ENCODE data around the gene EXOC4. TPM values are rescaled to one million over a fixed set of nuclear protein-coding genes. Genes with fewer than 3 reads are reported as not detected.
"Not testable (repeated sequence)": the region's sequence is repeated elsewhere in the genome, so short reads cannot be mapped to it uniquely, and the experiment has no call there.

Gene EXOC4
- total and polyA plus RNA-seq, 2 of the 13 experiments (the other 11 are each of a cell fraction or from before 2014, with no cell fraction given), result 22.5 to 39.0 TPM

DNA sequence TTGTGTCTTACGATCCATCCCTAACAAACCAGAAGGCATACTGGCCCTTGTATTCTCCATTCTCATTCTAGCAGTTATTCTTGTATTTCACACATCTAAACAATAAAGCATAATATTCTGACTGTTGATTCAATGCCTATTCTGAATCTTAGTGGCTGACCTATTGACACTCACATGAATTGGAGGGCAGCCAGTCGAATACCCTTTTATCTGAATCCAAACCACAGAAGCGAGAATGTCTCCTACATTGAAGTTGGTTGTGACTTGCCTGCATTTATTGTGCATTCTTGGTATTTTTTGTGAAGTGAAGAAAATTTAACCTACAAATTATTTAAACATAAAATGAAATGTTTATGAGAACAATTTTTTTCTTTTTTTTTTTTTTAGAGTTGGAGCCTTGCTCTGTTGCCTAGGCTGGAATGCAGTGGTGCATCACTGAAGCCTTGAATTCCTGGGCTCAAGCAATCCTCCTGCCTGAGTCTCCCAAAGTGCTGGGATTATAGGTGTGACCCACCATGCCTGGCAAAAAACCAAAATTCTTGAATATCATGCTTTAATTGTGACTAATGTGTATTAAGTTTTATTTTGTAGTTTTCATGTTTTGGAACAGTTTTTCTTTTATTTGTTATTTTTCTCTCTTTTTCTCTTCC is 22.7 kb downstream of the EXOC4 start:
- no TSS peak for BruUV-seq (replicated peaks)
- H3K79me2 ChIP-seq (ENCODE audit: insufficient read depth, low read length), result no peaks in the 10 kb centered on the region
- CTCF ChIA-PET (ENCODE audit: low intra/inter-chr PET ratio, low total read pairs), result no interaction called here
- no peak overlapping the region for H3K4me2 ChIP-seq (ENCODE audit: low read depth, low read length)
- H3K4me1 ChIP-seq (ENCODE audit: insufficient read depth, low read length), result no peaks in the 10 kb centered on the region
- no peaks in the 10 kb centered on the region for H3K27me3 ChIP-seq (ENCODE audit: control insufficient read depth in 1 of 2, insufficient read depth in 2 of 2, low read length in 2 of 2)
- POLR2A ChIA-PET, result no interaction called here
- FAIRE-seq (no peak), DNase-seq (ENCODE audit: low spot score) (no peak), ATAC-seq (no peak)
- no peak overlapping the region for H2AFZ ChIP-seq (ENCODE audit: low read length)
- H3K9me3 ChIP-seq (ENCODE audit: low read length), result no peaks in the 10 kb centered on the region
- WGBS (ENCODE audit: low lambda C conversion rate), result 99% methylated on average over 3 of the region's 3 CpGs
- H3K36me3 ChIP-seq (replicated peaks in 1 of 2; ENCODE audit: control insufficient read depth in 1 of 2, insufficient read depth in 2 of 2, low read length in 2 of 2), result peaks cover 7 to 14% of the 10 kb centered on the region in 2 experiments
- TF ChIP-seq, protein P1, sequence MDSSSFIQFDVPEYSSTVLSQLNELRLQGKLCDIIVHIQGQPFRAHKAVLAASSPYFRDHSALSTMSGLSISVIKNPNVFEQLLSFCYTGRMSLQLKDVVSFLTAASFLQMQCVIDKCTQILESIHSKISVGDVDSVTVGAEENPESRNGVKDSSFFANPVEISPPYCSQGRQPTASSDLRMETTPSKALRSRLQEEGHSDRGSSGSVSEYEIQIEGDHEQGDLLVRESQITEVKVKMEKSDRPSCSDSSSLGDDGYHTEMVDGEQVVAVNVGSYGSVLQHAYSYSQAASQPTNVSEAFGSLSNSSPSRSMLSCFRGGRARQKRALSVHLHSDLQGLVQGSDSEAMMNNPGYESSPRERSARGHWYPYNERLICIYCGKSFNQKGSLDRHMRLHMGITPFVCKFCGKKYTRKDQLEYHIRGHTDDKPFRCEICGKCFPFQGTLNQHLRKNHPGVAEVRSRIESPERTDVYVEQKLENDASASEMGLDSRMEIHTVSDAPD (CRISPR knock-in tag; IDR thresholded peaks at IDR 0.05), result no peak
- no peak for TF ChIP-seq ZNF766 (CRISPR knock-in tag; IDR thresholded peaks at IDR 0.05; ENCODE audit: borderline replicate concordance)
- TF ChIP-seq MYC (CRISPR knock-in tag; IDR thresholded peaks at IDR 0.05; ENCODE audit: borderline replicate concordance), result no peak
- no peak for TF ChIP-seq ZNF224 (CRISPR knock-in tag; IDR thresholded peaks at IDR 0.05)
- no peak for TF ChIP-seq CBX1 (IDR thresholded peaks at IDR 0.05; ENCODE audit: low read depth)
- TF ChIP-seq ISL2 (CRISPR knock-in tag; IDR thresholded peaks at IDR 0.05), result no peak
- no peak for TF ChIP-seq TBL1XR1 (IDR thresholded peaks at IDR 0.05; ENCODE audit: borderline replicate concordance, low read length, partially characterized antibody)
- no peak for TF ChIP-seq HOXA3 (CRISPR knock-in tag; IDR thresholded peaks at IDR 0.05)
- no peak for TF ChIP-seq HMG20A (CRISPR knock-in tag; IDR thresholded peaks at IDR 0.05; ENCODE audit: borderline replicate concordance)
- H3K9ac ChIP-seq (ENCODE audit: insufficient read depth, low read depth, low read length), result no peak overlapping the region
- H3K4me3 ChIP-seq (replicated peaks in 1 of 3; ENCODE audit: insufficient read depth in 1 of 3, low read depth in 2 of 3, low read length in 3 of 3), result no peak overlapping the region
- in situ Hi-C loops (cut with HindIII; ENCODE audit: extremely low pct_ligation_motif_present, low pct_unique_long_range_greater_than_20kb), result no loop called here
- H3K27ac ChIP-seq (ENCODE audit: extremely low read length, insufficient read depth, low read length), result no peak overlapping the region
- intact Hi-C loops (cut with micrococcal nuclease; ENCODE audit: unreplicated experiment), result no loop called here
- H4K20me1 ChIP-seq (ENCODE audit: insufficient read depth, low read length), result no peaks in the 10 kb centered on the region

DNA sequence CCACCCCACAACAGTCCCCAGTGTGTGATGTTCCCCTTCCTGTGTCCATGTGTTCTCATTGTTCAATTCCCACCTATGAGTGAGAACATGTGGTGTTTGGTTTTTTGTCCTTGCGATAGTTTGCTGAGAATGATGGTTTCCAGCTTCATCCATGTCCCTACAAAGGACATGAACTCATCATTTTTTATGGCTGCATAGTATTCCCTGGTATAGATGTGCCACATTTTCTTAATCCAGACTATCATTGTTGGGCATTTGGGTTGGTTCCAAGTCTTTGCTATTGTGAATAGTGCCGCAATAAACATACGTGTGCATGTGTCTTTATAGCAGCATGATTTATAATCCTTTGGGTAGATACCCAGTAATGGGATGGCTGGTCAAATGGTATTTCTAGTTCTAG is 26.1 kb downstream of the EXOC4 start:
- intact Hi-C loops (cut with micrococcal nuclease; ENCODE audit: unreplicated experiment); POLR2A ChIA-PET; H3K9me3 ChIP-seq (ENCODE audit: low read length); CTCF ChIA-PET (ENCODE audit: low intra/inter-chr PET ratio, low total read pairs); H3K79me2 ChIP-seq (ENCODE audit: insufficient read depth, low read length); H3K4me3 ChIP-seq (replicated peaks in 1 of 3; ENCODE audit: insufficient read depth in 1 of 3, low read depth in 2 of 3, low read length in 3 of 3); H3K9ac ChIP-seq (ENCODE audit: insufficient read depth, low read depth, low read length); H3K4me1 ChIP-seq (ENCODE audit: insufficient read depth, low read length); H3K27ac ChIP-seq (ENCODE audit: extremely low read length, insufficient read depth, low read length); ATAC-seq; H3K4me2 ChIP-seq (ENCODE audit: low read depth, low read length); BruUV-seq (replicated peaks); in situ Hi-C loops (cut with HindIII; ENCODE audit: extremely low pct_ligation_motif_present, low pct_unique_long_range_greater_than_20kb); DNase-seq (ENCODE audit: low spot score); H3K27me3 ChIP-seq (ENCODE audit: control insufficient read depth in 1 of 2, insufficient read depth in 2 of 2, low read length in 2 of 2); H4K20me1 ChIP-seq (ENCODE audit: insufficient read depth, low read length); H2AFZ ChIP-seq (ENCODE audit: low read length); FAIRE-seq: not testable (repeated sequence)
- H3K36me3 ChIP-seq (replicated peaks in 1 of 2; ENCODE audit: control insufficient read depth in 1 of 2, insufficient read depth in 2 of 2, low read length in 2 of 2), result peaks cover 6 to 20% of the 10 kb centered on the region in 2 experiments
- WGBS (ENCODE audit: low lambda C conversion rate), result 100% methylated on average over 3 of the region's 3 CpGs

All from HepG2 (cell line).